ENCODE results near the gene SERPINE2. TPM values are rescaled to one million over a fixed set of nuclear protein-coding genes. Genes with fewer than 3 reads are reported as not detected.

Gene SERPINE2
- total and polyA plus RNA-seq, 2 experiments from 2014 or later = 18.3 to 44.3 TPM

DNA sequence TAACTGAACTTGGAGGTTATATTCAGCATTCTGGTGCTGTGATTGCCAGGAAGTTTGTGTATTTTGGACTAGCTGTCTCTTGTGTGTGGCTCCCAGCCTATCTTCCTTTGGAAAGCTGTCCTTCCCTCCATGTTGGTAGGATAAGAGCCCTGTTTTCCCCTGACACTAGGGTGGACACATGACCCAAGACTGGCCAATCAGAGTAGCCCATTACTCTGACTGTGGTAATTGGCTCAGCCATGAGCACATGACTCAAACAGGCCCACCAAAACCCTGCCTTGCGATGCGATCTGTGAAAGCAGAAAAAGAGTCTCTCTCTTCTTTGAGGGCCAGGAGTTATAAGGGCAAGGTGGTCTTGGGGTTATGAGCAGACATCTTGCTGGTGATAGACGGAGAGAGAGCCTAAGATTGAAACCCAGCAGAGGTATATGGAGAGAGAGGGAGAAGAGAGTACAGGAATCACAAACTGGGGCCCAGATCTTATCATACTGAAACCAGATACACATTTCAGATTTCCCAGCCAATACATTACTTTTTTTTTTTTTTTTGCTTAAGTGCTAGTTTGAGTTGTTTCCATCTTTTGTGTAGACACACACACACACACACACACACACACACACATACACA, 45.3 kb upstream of the SERPINE2 start:
- no peak for DNase-seq (ENCODE audit: low read depth in 1 of 2, low spot score in 1 of 2)
- no peaks in the 10 kb centered on the region for H3K9me3 ChIP-seq (ENCODE audit: low read depth)
- H3K27ac ChIP-seq = no peak overlapping the region
- no peak for TF ChIP-seq CTCF (IDR thresholded peaks at IDR 0.05; ENCODE audit: low read depth, low read length)
- H3K36me3 ChIP-seq = no peaks in the 10 kb centered on the region
- no peak overlapping the region for H3K4me3 ChIP-seq
- no peaks in the 10 kb centered on the region for H3K27me3 ChIP-seq
- H3K4me1 ChIP-seq (ENCODE audit: low read depth) = no peaks in the 10 kb centered on the region

- H3K4me1 ChIP-seq (ENCODE audit: low read depth) = no peaks in the 10 kb centered on the region
- no peak for DNase-seq (ENCODE audit: low read depth in 1 of 2, low spot score in 1 of 2)
- H3K36me3 ChIP-seq = no peaks in the 10 kb centered on the region
- H3K27ac ChIP-seq = no peak overlapping the region
- H3K9me3 ChIP-seq (ENCODE audit: low read depth) = no peaks in the 10 kb centered on the region
- H3K27me3 ChIP-seq = no peaks in the 10 kb centered on the region
- no peak overlapping the region for H3K4me3 ChIP-seq
- no peak for TF ChIP-seq CTCF (IDR thresholded peaks at IDR 0.05; ENCODE audit: low read depth, low read length)
Observed at GRCh38 chr2:224083638-224084037, 44.6 kb upstream of the SERPINE2 start.

DNA sequence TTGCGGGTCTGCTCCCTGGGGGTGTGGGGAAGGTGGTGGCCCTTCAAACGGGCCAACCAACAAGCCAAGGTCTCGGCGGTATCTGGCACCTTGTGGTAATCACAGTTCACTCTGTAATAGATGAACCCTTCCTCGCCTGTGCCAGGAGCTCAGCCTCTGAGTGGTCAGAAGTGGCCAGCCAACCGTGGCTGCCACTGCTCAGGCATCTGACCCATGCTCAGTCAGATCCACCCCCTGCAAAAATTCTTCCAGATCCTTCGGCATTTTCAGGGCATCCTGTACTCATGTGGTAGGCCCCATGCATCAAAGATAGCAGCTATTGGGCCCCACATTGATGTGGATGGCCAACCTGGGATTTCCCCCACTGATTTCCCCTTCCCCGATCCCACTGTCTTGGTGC, 39.6 kb upstream of the SERPINE2 start:
- Histone ChIP-seq H3K4me1 (ENCODE audit: low read depth) (no peaks in the 10 kb centered on the region), H3K27ac (no peak overlapping the region), H3K27me3 (no peaks in the 10 kb centered on the region), H3K4me3 (no peak overlapping the region), H3K36me3 (no peaks in the 10 kb centered on the region), H3K9me3 (ENCODE audit: low read depth) (no peaks in the 10 kb centered on the region)
- no peak for TF ChIP-seq CTCF (IDR thresholded peaks at IDR 0.05; ENCODE audit: low read depth, low read length)
- no peak for DNase-seq (ENCODE audit: low read depth in 1 of 2, low spot score in 1 of 2)

DNA sequence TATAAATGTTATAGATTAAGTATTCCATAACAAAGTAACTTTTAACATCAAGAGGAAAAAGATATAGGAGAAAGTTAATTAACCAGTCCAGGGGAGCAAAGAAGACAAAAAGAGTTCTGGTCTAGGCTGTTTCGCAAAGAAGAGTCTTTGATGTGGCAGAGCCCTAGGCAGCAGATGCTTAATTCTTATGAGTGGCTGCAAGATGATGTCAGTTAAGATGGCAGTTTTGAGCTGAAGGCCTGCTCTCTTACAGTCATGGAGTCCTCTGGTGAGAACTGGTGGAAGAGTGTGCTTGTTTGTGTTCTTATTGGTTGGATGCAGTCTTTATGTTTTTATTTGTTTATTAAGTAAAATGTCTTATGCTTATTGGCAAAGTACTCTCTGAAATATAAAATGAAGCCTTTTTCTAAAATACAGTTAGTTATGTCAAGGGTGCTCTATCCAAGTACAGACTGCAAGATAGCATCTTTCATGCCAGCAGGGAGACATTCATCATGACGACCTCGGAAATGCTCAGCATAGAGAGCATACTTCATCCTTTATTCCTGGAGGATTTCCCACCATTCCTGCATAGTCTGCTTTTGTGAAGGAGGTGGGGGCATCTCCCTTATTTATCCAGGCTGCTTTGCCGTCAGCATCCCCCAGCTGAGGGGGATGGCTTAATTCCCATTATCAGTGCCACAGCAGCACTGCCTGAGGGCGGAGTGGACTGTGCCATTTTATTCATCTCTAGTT, 38.9 kb upstream of the SERPINE2 start:
- no peaks in the 10 kb centered on the region for H3K27me3 ChIP-seq
- no peak for TF ChIP-seq CTCF (IDR thresholded peaks at IDR 0.05; ENCODE audit: low read depth, low read length)
- no peak overlapping the region for H3K27ac ChIP-seq
- peak in 1 of 2 donors; percentile 21 for DNase-seq (ENCODE audit: low read depth in 1 of 2, low spot score in 1 of 2)
- no peaks in the 10 kb centered on the region for H3K36me3 ChIP-seq
- H3K9me3 ChIP-seq (ENCODE audit: low read depth) = no peaks in the 10 kb centered on the region
- H3K4me1 ChIP-seq (ENCODE audit: low read depth) = no peaks in the 10 kb centered on the region
- no peak overlapping the region for H3K4me3 ChIP-seq

DNA sequence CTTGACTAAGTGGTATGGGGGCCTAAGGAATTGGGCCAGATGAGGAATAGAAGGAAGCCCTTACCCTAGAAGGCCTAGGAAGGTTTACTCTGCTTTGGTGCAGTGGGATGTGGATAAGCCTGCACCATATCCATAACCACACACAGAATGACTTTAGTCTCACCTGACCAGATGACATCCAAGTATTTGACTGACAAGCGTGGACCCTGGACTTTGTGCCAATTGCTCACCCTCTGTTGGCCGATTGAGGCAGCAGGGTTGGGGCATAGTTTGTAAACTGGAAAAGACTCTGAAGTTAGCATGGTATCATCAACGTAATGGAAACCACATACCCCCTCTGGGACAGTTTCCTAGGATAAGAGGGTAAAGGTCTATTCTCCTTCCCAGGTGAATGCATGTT, 36.5 kb upstream of the SERPINE2 start:
- TF ChIP-seq CTCF (IDR thresholded peaks at IDR 0.05; ENCODE audit: low read depth, low read length) = no peak
- Histone ChIP-seq H3K9me3 (ENCODE audit: low read depth) (no peaks in the 10 kb centered on the region), H3K36me3 (no peaks in the 10 kb centered on the region)

More for the DNA sequence above, 36.5 kb upstream of the SERPINE2 start:
- H3K27me3 ChIP-seq = no peaks in the 10 kb centered on the region
- no peaks in the 10 kb centered on the region for H3K4me1 ChIP-seq (ENCODE audit: low read depth)
- no peak overlapping the region for H3K27ac ChIP-seq
- no peak for DNase-seq (ENCODE audit: low read depth in 1 of 2, low spot score in 1 of 2)
- no peak overlapping the region for H3K4me3 ChIP-seq
